Measurements from ENCODE around the gene CNNM3. TPM values are rescaled to one million over a fixed set of nuclear protein-coding genes. Genes with fewer than 3 reads are reported as not detected.
"Not testable (repeated sequence)": the region's sequence is repeated elsewhere in the genome, so short reads cannot be mapped to it uniquely, and the experiment has no call there.

The CNNM3 gene
- total RNA-seq, 4 donors from 2014 or later = 21.8 to 27.8 (median 22.9) TPM

- Histone ChIP-seq H3K4me1 (peaks cover 0 to 10% (median 5%) of the 10 kb centered on the region in 4 donors), H3K4me3 (no peak overlapping the region), H3K9me3 (no peaks in the 10 kb centered on the region), H3K27me3 (no peaks in the 10 kb centered on the region), H3K36me3 (peaks cover 0 to 16% (median 0%) of the 10 kb centered on the region in 3 donors), H3K27ac (no peak overlapping the region)
- 83 to 88% methylated on average over 17 of the region's 17 CpGs for WGBS, 2 donors
- DNase-seq (ENCODE audit: low spot score in 2 of 2) = no peak
- no peak for TF ChIP-seq EP300 (IDR thresholded peaks at IDR 0.05)
- no peak for TF ChIP-seq CTCF (IDR thresholded peaks at IDR 0.05)
- no peak for TF ChIP-seq POLR2A (IDR thresholded peaks at IDR 0.05)
Observed at GRCh38 chr2:96792772-96793749, 23.0 kb upstream of the CNNM3 start.

GRCh38 chr2:96795076-96795475 is 21.0 kb upstream of the CNNM3 start:
- Histone ChIP-seq H3K27me3 (no peaks in the 10 kb centered on the region), H3K36me3 (peaks cover 0 to 37% (median 6%) of the 10 kb centered on the region in 3 donors), H3K4me3 (no peak overlapping the region), H3K27ac (no peak overlapping the region), H3K4me1 (no peaks in the 10 kb centered on the region), H3K9me3 (no peaks in the 10 kb centered on the region)
- DNase-seq (ENCODE audit: low spot score in 2 of 2) = no peak
- TF ChIP-seq CTCF (IDR thresholded peaks at IDR 0.05) = no peak
- no peak for TF ChIP-seq EP300 (IDR thresholded peaks at IDR 0.05)
- TF ChIP-seq POLR2A (IDR thresholded peaks at IDR 0.05) = no peak
- WGBS, 2 donors = 90 to 95% methylated on average over 6 of the region's 6 CpGs

- H3K9me3 ChIP-seq; H3K27ac ChIP-seq; H3K27me3 ChIP-seq; H3K4me3 ChIP-seq; DNase-seq (ENCODE audit: low spot score in 2 of 2): not testable (repeated sequence)
- Histone ChIP-seq H3K4me1 (peaks cover 0 to 11% (median 0%) of the 10 kb centered on the region in 4 donors), H3K36me3 (peaks cover 0 to 42% (median 6%) of the 10 kb centered on the region in 3 donors)
- WGBS, 2 donors = 85 to 92% methylated on average over 6 of the region's 6 CpGs
Observed at GRCh38 chr2:96796497-96796896, 19.6 kb upstream of the CNNM3 start.

- DNase-seq (ENCODE audit: low spot score in 2 of 2) = no peak
- WGBS, 2 donors = 93 to 95% methylated on average over 23 of the region's 23 CpGs
- H3K9me3 ChIP-seq = no peaks in the 10 kb centered on the region
Observed at GRCh38 chr2:96797066-96797625, 18.9 kb upstream of the CNNM3 start.

More at GRCh38 chr2:96797066-96797625, 18.9 kb upstream of the CNNM3 start:
- H3K27ac ChIP-seq = no peak overlapping the region
- peaks cover 0 to 11% (median 0%) of the 10 kb centered on the region in 4 donors for H3K4me1 ChIP-seq
- TF ChIP-seq POLR2A (IDR thresholded peaks at IDR 0.05) (no peak), CTCF (IDR thresholded peaks at IDR 0.05) (no peak), EP300 (IDR thresholded peaks at IDR 0.05) (no peak)
- H3K4me3 ChIP-seq = no peak overlapping the region
- H3K27me3 ChIP-seq = no peaks in the 10 kb centered on the region
- peaks cover 0 to 42% (median 6%) of the 10 kb centered on the region in 3 donors for H3K36me3 ChIP-seq
